ENCODE data around the gene MGAT5. TPM values are rescaled to one million over a fixed set of nuclear protein-coding genes. Genes with fewer than 3 reads are reported as not detected.

MGAT5 gene
- total RNA-seq, 1 donor from 2014 or later: 21.2 TPM

- Histone ChIP-seq H3K9ac (no peak overlapping the region), H3K4me3 (no peak overlapping the region), H3F3A (ENCODE audit: low read depth) (peaks cover 20% of the 10 kb centered on the region), H4K20me1 (ENCODE audit: low read depth) (peaks cover 39% of the 10 kb centered on the region), H3K27ac (no peak overlapping the region), H3K4me2 (peak overlapping the region; percentile 7), H3K36me3 (no peaks in the 10 kb centered on the region), H3K79me2 (ENCODE audit: low read depth) (peaks cover 11% of the 10 kb centered on the region), H3K27me3 (no peaks in the 10 kb centered on the region), H3K9me3 (ENCODE audit: low read depth) (no peaks in the 10 kb centered on the region), H3K4me1 (peaks cover 27% of the 10 kb centered on the region), H2AFZ (replicated peaks) (no peak overlapping the region)
- H3K36me3 Mint-ChIP-seq: no peaks in the 10 kb centered on the region
- no peak overlapping the region for H3K4me3 Mint-ChIP-seq
- H3K27me3 Mint-ChIP-seq (ENCODE audit: insufficient read depth, low read depth): no peaks in the 10 kb centered on the region
- TF ChIP-seq EZH2 (IDR thresholded peaks at IDR 0.05): no peak
- TF ChIP-seq CTCF (IDR thresholded peaks at IDR 0.05): no peak
- TF ChIP-seq EZH2phosphoT487 (IDR thresholded peaks at IDR 0.05): no peak
- no peak overlapping the region for H3K27ac Mint-ChIP-seq
- no peaks in the 10 kb centered on the region for H3K9me3 Mint-ChIP-seq
- DNase-seq (ENCODE audit: low spot score): no peak
- H3K4me1 Mint-ChIP-seq: peaks cover 10% of the 10 kb centered on the region
Measured at GRCh38 chr2:134206573-134206972, 47.3 kb upstream of the MGAT5 start.

DNA sequence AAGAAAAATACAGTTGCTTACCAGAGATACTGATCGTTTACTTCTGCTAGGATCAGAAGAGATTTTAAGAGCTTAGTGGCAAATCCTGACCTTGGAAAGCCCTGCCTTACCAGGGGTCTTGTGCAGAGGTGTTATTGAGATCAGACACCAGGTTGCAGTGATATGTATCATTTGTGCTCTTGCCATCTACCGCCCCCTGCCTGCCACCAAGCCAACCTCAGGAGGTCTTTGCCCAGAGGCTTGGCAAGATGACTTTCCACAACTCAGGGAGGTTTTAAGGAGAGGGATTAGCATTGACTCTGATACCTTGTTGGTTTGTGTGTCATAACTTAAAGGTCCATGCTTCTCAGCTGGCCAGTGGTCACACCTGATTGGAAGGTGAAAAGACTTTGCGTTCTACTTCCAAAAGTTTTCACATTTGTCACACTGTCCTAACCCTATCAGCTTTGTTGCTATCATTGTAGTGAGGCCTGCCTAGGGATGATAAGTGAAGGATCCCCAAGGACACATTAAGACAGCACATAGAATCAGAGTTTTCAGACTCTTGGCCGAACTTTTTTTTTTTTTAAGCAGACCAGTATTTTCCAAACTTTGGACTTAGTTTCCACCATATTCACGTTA lies 46.2 kb upstream of the MGAT5 start:
- Histone ChIP-seq H3K9me3 (ENCODE audit: low read depth) (no peaks in the 10 kb centered on the region), H3F3A (ENCODE audit: low read depth) (peaks cover 20% of the 10 kb centered on the region), H3K4me2 (no peak overlapping the region), H4K20me1 (ENCODE audit: low read depth) (peaks cover 32% of the 10 kb centered on the region), H3K9ac (no peak overlapping the region), H3K79me2 (ENCODE audit: low read depth) (peaks cover 11% of the 10 kb centered on the region), H3K4me1 (peaks cover 18% of the 10 kb centered on the region), H3K4me3 (no peak overlapping the region), H3K27me3 (no peaks in the 10 kb centered on the region), H3K27ac (no peak overlapping the region), H3K36me3 (no peaks in the 10 kb centered on the region), H2AFZ (replicated peaks) (no peak overlapping the region)
- Mint-ChIP-seq H3K4me1 (peaks cover under 1% of the 10 kb centered on the region), H3K4me3 (no peak overlapping the region), H3K27ac (no peak overlapping the region), H3K36me3 (no peaks in the 10 kb centered on the region), H3K27me3 (ENCODE audit: insufficient read depth, low read depth) (no peaks in the 10 kb centered on the region), H3K9me3 (no peaks in the 10 kb centered on the region)
- DNase-seq (ENCODE audit: low spot score): peak; percentile 57
- TF ChIP-seq EZH2phosphoT487 (IDR thresholded peaks at IDR 0.05) (no peak), CTCF (IDR thresholded peaks at IDR 0.05) (peak; percentile 76), EZH2 (IDR thresholded peaks at IDR 0.05) (no peak)

DNA sequence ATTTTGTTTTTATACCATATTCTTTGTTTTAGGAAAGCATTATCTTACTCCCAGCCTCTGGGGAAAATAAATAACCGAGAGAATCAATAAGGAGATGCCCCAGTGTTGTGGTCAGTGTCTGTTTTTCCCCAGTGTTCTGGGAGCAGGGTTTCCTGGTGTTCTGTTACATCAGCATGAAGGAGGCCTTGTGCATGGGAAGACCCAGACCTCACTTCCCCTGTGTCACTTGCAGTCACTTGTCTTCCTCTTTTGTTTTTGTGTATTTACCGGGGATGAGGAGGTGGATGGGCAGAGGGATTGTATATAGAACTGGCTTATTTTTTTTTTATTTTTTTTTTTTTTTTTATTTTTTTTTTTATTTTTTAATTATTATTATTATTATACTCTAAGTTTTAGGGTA lies 45.0 kb upstream of the MGAT5 start:
- Histone ChIP-seq H3K27ac (no peak overlapping the region), H3K9ac (no peak overlapping the region), H3K4me3 (no peak overlapping the region), H3K36me3 (no peaks in the 10 kb centered on the region), H3K4me1 (peaks cover 16% of the 10 kb centered on the region), H4K20me1 (ENCODE audit: low read depth) (peaks cover 32% of the 10 kb centered on the region), H3K9me3 (ENCODE audit: low read depth) (no peaks in the 10 kb centered on the region), H3K27me3 (no peaks in the 10 kb centered on the region), H3F3A (ENCODE audit: low read depth) (peaks cover 20% of the 10 kb centered on the region), H3K4me2 (no peak overlapping the region), H3K79me2 (ENCODE audit: low read depth) (peaks cover 11% of the 10 kb centered on the region), H2AFZ (replicated peaks) (no peak overlapping the region)
- Mint-ChIP-seq H3K9me3 (peaks cover 1% of the 10 kb centered on the region), H3K36me3 (no peaks in the 10 kb centered on the region), H3K4me1 (no peaks in the 10 kb centered on the region), H3K27ac (no peak overlapping the region), H3K27me3 (ENCODE audit: insufficient read depth, low read depth) (no peaks in the 10 kb centered on the region), H3K4me3 (no peak overlapping the region)
- TF ChIP-seq EZH2phosphoT487 (IDR thresholded peaks at IDR 0.05): no peak
- no peak for TF ChIP-seq CTCF (IDR thresholded peaks at IDR 0.05)
- TF ChIP-seq EZH2 (IDR thresholded peaks at IDR 0.05): no peak
- no peak for DNase-seq (ENCODE audit: low spot score)
